ENCODE measurements around the gene DLG2.
A peak's percentile ranks its signal among the peaks of the same experiment; 100 is the strongest.

The DLG2 gene

GRCh38 chr11:83728281-83728680 is 1898.9 kb downstream of the DLG2 start:
- TF ChIP-seq CTCF (IDR thresholded peaks at IDR 0.05) = no peak
- no peak for DNase-seq
- Mint-ChIP-seq H3K9me3 (no peaks in the 10 kb centered on the region), H3K4me1 (peaks cover 21% of the 10 kb centered on the region), H3K27me3 (ENCODE audit: low read depth, poor library complexity) (no peaks in the 10 kb centered on the region), H3K36me3 (ENCODE audit: low read depth) (no peaks in the 10 kb centered on the region), H3K4me3 (no peak overlapping the region), H3K27ac (no peak overlapping the region)

GRCh38 chr11:83727251-83727650 is 1899.9 kb downstream of the DLG2 start:
- Mint-ChIP-seq H3K27ac (no peak overlapping the region), H3K4me3 (no peak overlapping the region), H3K27me3 (ENCODE audit: low read depth, poor library complexity) (no peaks in the 10 kb centered on the region), H3K36me3 (ENCODE audit: low read depth) (no peaks in the 10 kb centered on the region), H3K9me3 (no peaks in the 10 kb centered on the region), H3K4me1 (peaks cover 21% of the 10 kb centered on the region)
- no peak for TF ChIP-seq CTCF (IDR thresholded peaks at IDR 0.05)
- DNase-seq = no peak

GRCh38 chr11:83726316-83726715 is 1900.8 kb downstream of the DLG2 start:
- peaks cover 21% of the 10 kb centered on the region for H3K4me1 Mint-ChIP-seq
- H3K4me3 Mint-ChIP-seq = no peak overlapping the region
- no peaks in the 10 kb centered on the region for H3K36me3 Mint-ChIP-seq (ENCODE audit: low read depth)
- no peak for TF ChIP-seq CTCF (IDR thresholded peaks at IDR 0.05)
- H3K27ac Mint-ChIP-seq = no peak overlapping the region
- no peak for DNase-seq
- no peaks in the 10 kb centered on the region for H3K9me3 Mint-ChIP-seq
- no peaks in the 10 kb centered on the region for H3K27me3 Mint-ChIP-seq (ENCODE audit: low read depth, poor library complexity)

- H3K4me1 Mint-ChIP-seq = peaks cover 21% of the 10 kb centered on the region
- DNase-seq = no peak
- no peaks in the 10 kb centered on the region for H3K9me3 Mint-ChIP-seq
- no peak for TF ChIP-seq CTCF (IDR thresholded peaks at IDR 0.05)
- H3K27ac Mint-ChIP-seq = peak overlapping the region; percentile 19
- H3K27me3 Mint-ChIP-seq (ENCODE audit: low read depth, poor library complexity) = no peaks in the 10 kb centered on the region
- no peaks in the 10 kb centered on the region for H3K36me3 Mint-ChIP-seq (ENCODE audit: low read depth)
- H3K4me3 Mint-ChIP-seq = peak overlapping the region; percentile 42
These were observed 1901.4 kb downstream of the DLG2 start for GRCh38 chr11:83725728-83726127.

- H3K4me3 Mint-ChIP-seq = peak overlapping the region; percentile 65
- DNase-seq = no peak
- H3K9me3 Mint-ChIP-seq = no peaks in the 10 kb centered on the region
- H3K27ac Mint-ChIP-seq = no peak overlapping the region
- H3K27me3 Mint-ChIP-seq (ENCODE audit: low read depth, poor library complexity) = no peaks in the 10 kb centered on the region
- peaks cover 21% of the 10 kb centered on the region for H3K4me1 Mint-ChIP-seq
- no peaks in the 10 kb centered on the region for H3K36me3 Mint-ChIP-seq (ENCODE audit: low read depth)
- TF ChIP-seq CTCF (IDR thresholded peaks at IDR 0.05) = no peak
These were observed 1901.9 kb downstream of the DLG2 start for GRCh38 chr11:83725269-83725560.

GRCh38 chr11:83723999-83724398 is 1903.1 kb downstream of the DLG2 start:
- Mint-ChIP-seq H3K27ac (no peak overlapping the region), H3K4me1 (peaks cover 21% of the 10 kb centered on the region), H3K4me3 (peak overlapping the region; percentile 68), H3K36me3 (ENCODE audit: low read depth) (no peaks in the 10 kb centered on the region), H3K9me3 (no peaks in the 10 kb centered on the region), H3K27me3 (ENCODE audit: low read depth, poor library complexity) (no peaks in the 10 kb centered on the region)
- peak; percentile 24 for TF ChIP-seq CTCF (IDR thresholded peaks at IDR 0.05)
- DNase-seq = no peak

Data from nephron progenitor cell (in vitro differentiated cells).